Activated effector memory CD4-positive, alpha-beta T cell treated with anti-CD3 and anti-CD28 coated beads, Interleukin-2, amount 50 U/mL, for 16 hours (primary cell): ENCODE results near the gene AOC1.

Experiments used
- DNase-seq: peaks from one replicate; pipeline ENCODE4 v3.0.0-alpha.2; 2020

AOC1 gene

GRCh38 chr7:150838965-150839650 is 13.2 kb upstream of the AOC1 start:
- DNase-seq: no peak

GRCh38 chr7:150842018-150842417 is 10.3 kb upstream of the AOC1 start:
- no peak for DNase-seq

DNA sequence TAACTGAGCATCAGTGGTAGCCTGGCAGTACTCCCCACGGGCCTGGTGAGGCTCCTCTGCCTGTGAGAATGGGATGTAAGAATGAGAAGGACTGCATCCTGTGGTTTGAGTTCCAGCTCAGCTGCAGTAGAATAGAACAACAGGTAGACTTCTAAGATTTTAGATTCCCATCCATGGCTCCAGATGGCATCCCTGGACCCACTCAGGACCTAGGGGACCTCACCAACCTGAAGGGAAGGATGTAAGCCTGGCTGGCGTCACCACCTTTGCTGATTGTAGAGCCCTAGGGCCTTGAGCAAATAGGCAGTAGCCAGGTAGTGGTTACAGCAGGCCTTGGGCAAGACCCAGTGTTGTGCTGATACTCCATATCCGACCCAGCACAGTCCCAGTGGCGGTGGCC is 9.6 kb upstream of the AOC1 start:
- no peak for DNase-seq

- DNase-seq: no peak
Observed at GRCh38 chr7:150845421-150845861, 6.9 kb upstream of the AOC1 start.

DNA sequence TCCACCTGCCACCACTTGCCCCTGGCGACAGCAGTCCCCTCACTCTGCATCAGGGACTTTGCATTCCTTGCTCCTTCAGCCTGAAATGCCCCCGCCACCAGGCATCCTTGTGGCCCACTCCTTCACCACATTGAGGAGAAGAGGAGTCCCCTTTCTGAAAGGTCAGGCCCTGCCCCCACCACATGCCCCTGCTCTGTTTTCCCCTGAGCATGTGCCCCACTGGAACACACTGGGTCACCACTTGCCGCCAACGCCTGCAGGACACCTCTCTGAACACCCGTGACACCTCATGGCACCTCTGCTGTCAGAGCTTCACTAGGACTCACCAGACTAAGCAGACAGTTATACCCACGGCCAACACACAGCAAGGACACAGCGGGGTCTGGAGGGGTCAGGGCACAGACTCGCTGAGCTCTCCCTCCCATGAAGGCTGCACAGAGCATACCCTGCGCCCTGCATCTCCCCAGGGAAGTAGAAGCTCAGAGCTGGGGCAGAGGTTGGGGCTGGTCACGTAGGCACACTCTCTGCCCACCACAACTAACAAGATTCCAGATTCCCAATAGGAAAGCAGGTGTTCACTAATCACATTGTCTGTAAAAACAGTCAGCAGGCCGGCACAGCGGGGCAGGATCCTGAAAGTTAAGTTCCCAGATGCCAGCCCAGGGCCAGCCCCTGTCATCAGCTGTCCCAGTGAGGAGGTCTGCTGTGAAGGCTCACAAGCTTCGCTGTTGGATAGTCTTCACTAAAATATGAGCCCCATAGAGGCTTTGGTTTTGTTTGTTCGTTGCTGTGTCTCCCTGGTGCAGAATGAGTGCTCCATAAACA is 5.8 kb upstream of the AOC1 start:
- no peak for DNase-seq

DNA sequence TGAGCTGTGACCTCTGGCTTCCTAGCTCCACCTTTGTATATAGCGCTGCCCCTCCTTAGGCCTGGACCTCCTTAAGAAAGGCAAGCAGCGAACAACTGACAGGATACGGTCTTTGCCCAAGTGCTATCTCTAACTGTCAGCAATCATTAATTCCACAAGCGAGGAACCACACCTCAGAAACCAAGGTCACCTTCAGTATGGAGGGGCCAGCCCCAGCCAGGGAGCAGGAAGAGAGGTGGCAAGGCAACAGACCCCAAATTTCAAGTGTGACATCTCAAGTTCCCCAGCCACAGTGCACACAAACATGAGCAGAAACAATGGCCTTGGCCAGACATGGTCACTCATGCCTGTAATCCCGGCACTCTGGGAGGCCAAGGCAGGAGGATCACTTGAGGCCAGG is 4.8 kb upstream of the AOC1 start:
- no peak for DNase-seq

DNA sequence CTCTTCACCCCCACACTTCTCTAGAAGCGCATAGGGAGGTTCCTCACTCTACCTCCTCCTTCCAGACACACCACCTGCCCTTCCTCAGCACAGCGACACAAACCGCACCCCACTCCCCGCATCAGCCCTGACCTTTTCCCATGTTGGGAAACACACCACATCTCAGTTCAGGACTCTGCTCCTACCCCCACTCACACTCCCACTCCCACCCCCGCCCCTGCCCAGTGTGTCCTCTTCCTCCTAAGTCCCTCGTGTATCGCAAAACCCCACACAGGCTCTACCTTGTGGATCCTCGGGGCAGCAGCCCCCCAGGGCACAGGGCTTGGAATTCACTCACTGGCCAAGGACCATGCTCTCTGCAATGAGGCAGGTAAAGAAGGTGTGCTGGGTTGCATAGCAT is 4.2 kb upstream of the AOC1 start:
- DNase-seq: no peak

DNA sequence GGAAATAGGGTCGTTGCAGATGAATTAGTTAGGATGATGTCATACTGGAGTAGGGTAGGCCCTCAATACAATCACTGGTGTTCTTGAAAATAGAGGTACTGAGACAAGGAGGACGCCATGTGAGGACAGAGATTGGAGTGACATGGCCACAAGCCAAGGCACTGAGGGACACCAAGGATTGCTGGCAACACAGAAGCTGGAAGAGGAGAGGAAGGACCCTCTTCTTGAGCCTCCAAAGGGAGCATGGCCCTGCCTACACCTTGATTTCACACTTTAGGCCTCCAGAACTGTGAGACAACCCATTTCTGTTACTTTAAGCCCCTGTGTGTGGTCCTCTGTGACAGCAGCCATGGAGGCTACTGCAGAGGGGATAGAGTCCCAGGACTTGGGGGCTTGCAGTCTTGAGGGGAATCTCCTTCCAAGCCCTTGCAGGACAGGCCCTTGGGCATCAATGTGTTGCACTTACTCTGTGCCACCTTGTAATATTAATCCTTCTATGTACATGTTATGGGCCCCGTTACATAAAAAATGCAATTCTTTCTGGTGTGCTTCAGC is 3.7 kb upstream of the AOC1 start:
- no peak for DNase-seq

GRCh38 chr7:150849204-150849775 is 3.0 kb upstream of the AOC1 start:
- DNase-seq: no peak

- DNase-seq: no peak
Observed at GRCh38 chr7:150850273-150850672, 2.0 kb upstream of the AOC1 start.

DNA sequence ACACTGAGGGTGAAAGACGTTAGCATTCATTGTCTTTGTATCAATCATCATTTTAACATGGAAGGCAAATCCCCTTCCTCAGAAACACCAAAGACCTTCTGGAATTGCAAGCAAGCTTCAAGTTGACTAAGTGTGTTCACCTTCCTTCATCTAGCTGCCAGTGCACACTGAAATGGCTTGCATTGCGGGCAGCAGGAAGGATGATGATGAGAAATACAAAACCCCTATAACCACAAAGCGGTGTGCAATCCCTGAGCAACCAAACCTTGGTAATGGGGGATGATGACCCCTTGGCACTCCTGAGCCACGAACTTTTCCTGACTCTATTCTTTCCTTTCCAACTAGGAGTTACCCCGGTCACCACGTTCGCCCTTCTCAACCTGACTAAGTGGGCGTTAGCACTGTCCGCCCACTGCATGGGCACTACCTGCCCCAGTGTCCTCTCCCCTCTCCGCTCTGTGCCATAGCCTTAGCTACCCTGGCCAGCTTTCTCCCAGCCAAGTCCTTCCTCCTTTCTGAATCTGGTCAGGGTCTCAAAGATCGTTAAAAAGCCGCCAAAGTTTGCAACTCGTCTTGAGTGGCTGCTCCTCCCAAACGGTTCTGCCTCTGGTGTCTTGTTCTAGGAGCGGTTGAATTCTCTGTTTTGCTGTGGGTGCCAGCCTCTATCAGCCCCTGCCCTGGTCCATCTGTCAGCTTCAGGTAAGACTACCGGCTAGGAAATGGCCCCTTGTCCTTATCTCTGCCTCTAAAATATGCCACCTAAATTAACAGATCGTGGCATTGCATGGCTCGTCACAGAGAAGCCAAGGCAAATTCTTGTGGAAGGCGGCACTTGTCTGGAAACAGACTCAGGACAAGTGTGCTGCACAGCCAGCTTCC is 586 bp upstream of the AOC1 start:
- no peak for DNase-seq

- DNase-seq: no peak
Observed at GRCh38 chr7:150854066-150855000, 2.0 kb downstream of the AOC1 start.

GRCh38 chr7:150855046-150855445 is 2.7 kb downstream of the AOC1 start:
- no peak for DNase-seq

GRCh38 chr7:150855476-150856302 is 3.4 kb downstream of the AOC1 start:
- no peak for DNase-seq

GRCh38 chr7:150856303-150857275 is 4.3 kb downstream of the AOC1 start:
- DNase-seq: no peak

GRCh38 chr7:150857276-150858055 is 5.1 kb downstream of the AOC1 start:
- no peak for DNase-seq

DNA sequence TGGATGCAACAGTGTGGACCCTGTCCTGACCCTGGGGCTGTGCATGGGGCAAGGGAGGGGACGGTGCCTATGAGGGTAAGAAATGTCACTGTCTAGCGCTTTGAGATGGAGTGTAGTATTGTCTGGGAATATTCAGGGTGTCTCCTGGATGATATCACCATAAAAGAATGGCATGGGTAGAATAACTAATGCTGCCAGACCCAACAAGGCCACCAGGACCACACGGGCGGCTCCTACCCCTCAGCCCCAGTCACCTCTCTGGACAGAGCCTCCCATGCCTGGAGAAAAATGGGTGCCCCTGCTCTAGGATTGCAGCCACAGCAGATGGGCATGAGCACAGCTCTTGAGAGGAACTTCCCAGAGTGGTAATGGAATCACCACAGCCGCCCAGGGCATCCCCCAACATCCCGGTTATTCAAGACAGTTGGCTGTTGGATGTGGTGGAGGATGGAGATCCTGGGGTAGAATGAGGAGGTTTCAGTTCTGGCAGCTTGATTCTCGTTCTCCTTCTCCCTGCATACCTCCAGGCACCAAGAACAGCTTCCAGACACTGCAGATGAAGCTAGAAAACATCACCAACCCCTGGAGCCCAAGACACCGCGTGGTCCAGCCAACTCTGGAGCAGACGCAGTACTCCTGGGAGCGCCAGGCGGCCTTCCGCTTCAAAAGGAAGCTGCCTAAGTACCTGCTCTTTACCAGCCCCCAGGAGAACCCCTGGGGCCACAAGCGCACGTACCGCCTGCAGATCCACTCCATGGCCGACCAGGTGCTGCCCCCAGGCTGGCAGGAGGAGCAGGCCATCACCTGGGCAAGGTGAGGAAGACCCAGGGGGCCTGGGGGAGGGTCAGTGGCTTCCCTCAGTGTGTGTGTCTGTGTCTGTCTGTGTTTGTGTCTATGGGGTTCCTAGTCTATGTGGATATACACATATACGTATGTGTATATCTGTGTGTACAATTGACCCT is 6.2 kb downstream of the AOC1 start:
- DNase-seq: no peak
